T-cell (primary cell): ENCODE data around the gene PPEF2. TPM values are rescaled to one million over a fixed set of nuclear protein-coding genes. Genes with fewer than 3 reads are reported as not detected.

Experiments used
- ATAC-seq, 4 experiments: fragments of 200-7000 bp in 3 of 4; fragments of 150-1000 bp in 1 of 4; cut with Tn5 transposase; replicated peaks in 1 of 4; 1 replicate in 3 of 4; 2 replicates in 1 of 4; pipeline ENCODE4 v1.10.0; 2021; ENCODE audit warnings: moderate library complexity in 3 of 4, mild to moderate bottlenecking in 2 of 4, moderate number of reproducible peaks in 1 of 4
- CTCF ChIA-PET, 2 donors: fragments of 300-600 bp; sonication (Branson Sonifier 250); formaldehyde crosslinking; loops; one replicate each; lab custom pipeline; 2022; ENCODE audit warnings: antibody characterized with exemption in 2 of 2; lab: Charles Lee
- POLR2A ChIA-PET, 2 donors: fragments of 300-600 bp; sonication (Branson Sonifier 250); formaldehyde crosslinking; loops; one replicate each; lab custom pipeline; 2022; ENCODE audit warnings: antibody characterized with exemption in 2 of 2; lab: Charles Lee
- DNase-seq, 35 experiments: peaks; one replicate each; pipeline versions ENCODE4 v3.0.0 to v3.0.0-alpha.2; 2013 to 2023
- H3K27ac ChIP-seq: one replicate; pipeline ENCODE4 v1.5.1; 2013; ENCODE audit warnings: low read length
- H3K27me3 ChIP-seq, 2 experiments: replicated peaks in 1 of 2; 1 replicate in 1 of 2; 2 replicates in 1 of 2; pipeline versions ENCODE4 v1.6.1 to v1.7.0; 2013; ENCODE audit warnings: low read length in 1 of 2, mixed read lengths in 1 of 2; ENCODE audit not compliant: control insufficient read depth in 2 of 2, insufficient read depth in 2 of 2; ENCODE audit errors: extremely low read depth in 1 of 2
- H3K36me3 ChIP-seq, 2 donors: 1 replicate in 1 of 2; 2 replicates in 1 of 2; pipeline versions ENCODE4 v1.6.1 to v1.7.0; 2013; ENCODE audit warnings: low read length in 1 of 2; ENCODE audit not compliant: control insufficient read depth in 2 of 2, insufficient read depth in 1 of 2; ENCODE audit errors: extremely low read depth in 1 of 2
- H3K4me1 ChIP-seq, 2 experiments: 1 replicate in 1 of 2; 2 replicates in 1 of 2; pipeline versions ENCODE4 v1.6.1 to v1.7.0; 2013; ENCODE audit warnings: low read length in 2 of 2, mixed read lengths in 1 of 2; ENCODE audit not compliant: insufficient read depth in 2 of 2, control insufficient read depth in 1 of 2; ENCODE audit errors: extremely low read depth in 1 of 2
- H3K4me3 ChIP-seq, 2 donors: 1 replicate in 1 of 2; 2 replicates in 1 of 2; pipeline versions ENCODE4 v1.5.1 to v1.7.0; 2013; ENCODE audit warnings: mild to moderate bottlenecking in 2 of 2, low read length in 1 of 2, moderate library complexity in 1 of 2; ENCODE audit not compliant: control insufficient read depth in 1 of 2; ENCODE audit errors: extremely low read depth in 1 of 2
- H3K9me3 ChIP-seq: 2 replicates; pipeline ENCODE4 v1.7.0; 2013
- H3K27ac Mint-ChIP-seq, 2 donors: one replicate each; pipeline ENCODE4 v1.8.0; 2020 to 2021; ENCODE audit warnings: mild to moderate bottlenecking in 2 of 2, mixed read lengths in 2 of 2
- H3K27me3 Mint-ChIP-seq, 2 donors: one replicate each; pipeline ENCODE4 v1.8.0; 2021 to 2022; ENCODE audit warnings: mixed read lengths in 2 of 2
- H3K36me3 Mint-ChIP-seq: one replicate; pipeline ENCODE4 v1.8.0; 2021; ENCODE audit warnings: mixed read lengths
- H3K4me1 Mint-ChIP-seq, 3 donors: one replicate each; pipeline ENCODE4 v1.8.0; 2020 to 2022; ENCODE audit warnings: mixed read lengths in 3 of 3, mild to moderate bottlenecking in 1 of 3
- H3K4me3 Mint-ChIP-seq, 3 donors: one replicate each; pipeline ENCODE4 v1.8.0; 2020 to 2022; ENCODE audit warnings: mild to moderate bottlenecking in 3 of 3, mixed read lengths in 3 of 3, moderate library complexity in 3 of 3
- H3K9me3 Mint-ChIP-seq, 3 donors: one replicate each; pipeline ENCODE4 v1.8.0; 2020 to 2022; ENCODE audit warnings: mixed read lengths in 3 of 3
- WGBS: methylation state at CpG from one replicate; pipeline ENCODE4 v1.1.5; 2013; ENCODE audit warnings: missing lambda C conversion rate; ENCODE audit not compliant: insufficient coverage; 5-methylcytosine and 5-hydroxymethylcytosine counted together
- total RNA-seq, 35 experiments: library from RNA in 6 of 35; stranded (reverse) in 6 of 35; fragments of 120-200 nt in 1 of 35; gene quantifications; one replicate each; pipeline versions ENCODE4 v1.2.1 to v1.2.4 and lab custom pipeline; 2013 to 2026

PPEF2 gene
- total RNA-seq, 5 donors from 2014 or later (not counting 1 experiment from before 2014, with no cell fraction given) = 0.25 to 1.1 (median 0.50) TPM

DNA sequence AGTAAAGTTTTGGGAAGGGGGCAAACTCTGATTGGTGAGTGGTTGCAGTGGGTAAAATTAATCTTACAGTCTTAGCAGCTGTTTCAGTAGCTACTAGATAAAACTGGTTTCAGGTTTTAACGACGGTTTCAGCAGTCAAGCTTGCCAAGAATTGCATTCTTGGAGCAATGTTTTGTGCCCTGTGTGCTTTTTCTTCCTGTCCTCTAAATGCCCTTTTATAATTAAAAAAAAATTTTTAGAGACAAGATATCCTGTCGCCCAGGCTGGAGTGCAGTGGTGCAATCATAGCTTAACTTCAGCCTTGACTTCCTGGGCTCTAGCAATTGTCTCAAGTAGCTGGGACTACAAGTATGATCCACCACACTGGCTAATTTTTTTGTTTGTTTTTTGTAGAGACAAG is 6.3 kb upstream of the PPEF2 start:
- Mint-ChIP-seq H3K27me3 (no peaks in the 10 kb centered on the region), H3K4me1 (no peaks in the 10 kb centered on the region), H3K4me3 (no peak overlapping the region), H3K36me3 (peaks cover 30% of the 10 kb centered on the region), H3K9me3 (peaks cover 6 to 9% (median 6%) of the 10 kb centered on the region in 3 donors), H3K27ac (no peak overlapping the region)
- H3K4me1 ChIP-seq = no peaks in the 10 kb centered on the region
- H3K36me3 ChIP-seq = peaks cover 0 to 5% of the 10 kb centered on the region in 2 donors
- H3K9me3 ChIP-seq = no peaks in the 10 kb centered on the region
- POLR2A ChIA-PET = no interaction called here
- no peak overlapping the region for H3K27ac ChIP-seq
- DNase-seq = no peak
- no CpG with 5 or more reads among the region's 3 CpGs for WGBS
- H3K27me3 ChIP-seq = peaks cover 0 to 3% of the 10 kb centered on the region in 2 experiments
- no peak overlapping the region for H3K4me3 ChIP-seq
- no peak for ATAC-seq
- CTCF ChIA-PET = interaction anchor here (0.6 to 1.5 kb wide), 3 partner anchors 13 to 143 kb away, joined by 3 to 5 read pairs (median 5); no protein-coding TSS in a partner anchor

GRCh38 chr4:75907966-75908365 is 5.7 kb upstream of the PPEF2 start:
- H3K27me3 ChIP-seq = peaks cover 0 to 5% of the 10 kb centered on the region in 2 experiments
- no peaks in the 10 kb centered on the region for H3K4me1 Mint-ChIP-seq
- H3K9me3 ChIP-seq = no peaks in the 10 kb centered on the region
- peaks cover 6 to 9% (median 6%) of the 10 kb centered on the region in 3 donors for H3K9me3 Mint-ChIP-seq
- DNase-seq = no peak
- no peaks in the 10 kb centered on the region for H3K4me1 ChIP-seq
- ChIA-PET POLR2A (no interaction called here), CTCF (interaction anchor here (0.6 to 1.5 kb wide), 5 partner anchors 7 to 113 kb away, joined by 3 to 9 read pairs (median 4); no protein-coding TSS in a partner anchor)
- WGBS = 83% methylated on average over 1 of the region's 3 CpGs
- no peak for ATAC-seq
- peaks cover 24% of the 10 kb centered on the region for H3K36me3 Mint-ChIP-seq
- no peak overlapping the region for H3K27ac Mint-ChIP-seq
- H3K4me3 ChIP-seq = no peak overlapping the region
- no peak overlapping the region for H3K4me3 Mint-ChIP-seq
- H3K36me3 ChIP-seq = peaks cover 0 to under 1% of the 10 kb centered on the region in 2 donors
- no peaks in the 10 kb centered on the region for H3K27me3 Mint-ChIP-seq
- no peak overlapping the region for H3K27ac ChIP-seq

DNA sequence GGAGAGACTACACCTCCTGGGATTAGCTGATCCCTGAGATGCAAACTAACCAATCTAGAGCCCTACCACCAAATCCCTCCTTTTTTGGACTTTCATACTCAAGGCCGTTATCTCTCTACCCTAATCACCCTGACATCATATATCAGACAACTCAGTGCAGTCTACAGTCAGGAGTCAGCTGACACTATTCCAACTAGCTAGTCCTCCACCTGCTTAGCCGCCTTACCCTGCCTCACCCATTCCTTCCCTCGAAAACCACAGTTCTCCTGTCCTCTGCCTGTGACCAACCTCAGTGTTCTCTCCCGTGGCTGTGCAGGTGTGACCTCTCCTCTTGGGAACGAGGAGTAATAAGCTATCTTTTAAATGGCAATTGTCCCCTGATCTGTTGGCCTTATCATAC is 1.8 kb upstream of the PPEF2 start:
- no peak for ATAC-seq
- Mint-ChIP-seq H3K9me3 (no peaks in the 10 kb centered on the region), H3K36me3 (no peaks in the 10 kb centered on the region), H3K27me3 (no peaks in the 10 kb centered on the region), H3K4me3 (no peak overlapping the region), H3K4me1 (no peaks in the 10 kb centered on the region), H3K27ac (no peak overlapping the region)
- POLR2A ChIA-PET = no interaction called here
- no peak for DNase-seq
- no peaks in the 10 kb centered on the region for H3K36me3 ChIP-seq
- H3K27me3 ChIP-seq = peaks cover 0 to 5% of the 10 kb centered on the region in 2 experiments
- CTCF ChIA-PET = interaction anchor here (0.6 to 1.8 kb wide), 4 partner anchors 8 to 155 kb away, joined by 3 to 9 read pairs (median 4); no protein-coding TSS in a partner anchor
- H3K4me3 ChIP-seq = no peak overlapping the region
- 80% methylated on average over 1 of the region's 5 CpGs for WGBS
- H3K9me3 ChIP-seq = no peaks in the 10 kb centered on the region
- no peak overlapping the region for H3K27ac ChIP-seq
- no peaks in the 10 kb centered on the region for H3K4me1 ChIP-seq

DNA sequence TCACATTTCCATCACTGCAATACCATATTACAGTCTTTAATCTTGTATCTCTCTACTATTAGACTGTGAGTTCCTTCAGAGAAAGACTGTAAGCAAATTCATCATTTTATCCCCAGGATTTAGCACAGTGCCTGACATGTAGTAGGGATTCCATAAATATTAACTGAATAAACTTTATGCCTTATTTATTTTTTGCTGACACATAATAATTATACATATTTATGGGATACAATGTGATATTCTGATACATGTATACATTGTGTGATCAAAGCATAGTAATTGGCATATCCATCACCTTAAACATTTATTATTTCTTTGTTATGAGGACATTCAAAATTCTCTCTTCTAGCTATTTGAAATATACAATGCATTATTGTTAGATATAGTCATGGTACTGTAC is 3.7 kb downstream of the PPEF2 start:
- peaks cover 0 to 2% (median 0%) of the 10 kb centered on the region in 3 donors for H3K9me3 Mint-ChIP-seq
- H3K4me1 ChIP-seq = no peaks in the 10 kb centered on the region
- peaks cover 0 to 2% of the 10 kb centered on the region in 2 experiments for H3K27me3 ChIP-seq
- no peak for ATAC-seq
- H3K9me3 ChIP-seq = no peaks in the 10 kb centered on the region
- H3K4me3 Mint-ChIP-seq = no peak overlapping the region
- DNase-seq = no peak
- H3K36me3 Mint-ChIP-seq = no peaks in the 10 kb centered on the region
- ChIA-PET POLR2A (no interaction called here), CTCF (interaction anchor here in 1 of 2 donors (0.6 kb wide), 1 partner anchor 9 kb away, joined by 4 read pairs; no protein-coding TSS in a partner anchor)
- no peak overlapping the region for H3K27ac Mint-ChIP-seq
- no peaks in the 10 kb centered on the region for H3K27me3 Mint-ChIP-seq
- no peaks in the 10 kb centered on the region for H3K4me1 Mint-ChIP-seq
- H3K4me3 ChIP-seq = no peak overlapping the region
- no peaks in the 10 kb centered on the region for H3K36me3 ChIP-seq
- H3K27ac ChIP-seq = no peak overlapping the region

GRCh38 chr4:75895744-75896314 is 6.4 kb downstream of the PPEF2 start:
- POLR2A ChIA-PET = no interaction called here
- Histone ChIP-seq H3K27ac (no peak overlapping the region), H3K4me3 (no peak overlapping the region), H3K9me3 (no peaks in the 10 kb centered on the region), H3K36me3 (no peaks in the 10 kb centered on the region), H3K27me3 (no peaks in the 10 kb centered on the region), H3K4me1 (no peaks in the 10 kb centered on the region)
- 29% methylated on average over 1 of the region's 4 CpGs for WGBS
- DNase-seq (peak in 4 of 35 experiments; percentile 1 to 72 (median 8)), ATAC-seq (peak in 2 of 4 experiments; percentile 56 to 57)
- Mint-ChIP-seq H3K27me3 (no peaks in the 10 kb centered on the region), H3K27ac (no peak overlapping the region), H3K4me3 (no peak overlapping the region), H3K4me1 (no peaks in the 10 kb centered on the region), H3K36me3 (no peaks in the 10 kb centered on the region), H3K9me3 (peaks cover 0 to 2% (median 0%) of the 10 kb centered on the region in 3 donors)
- CTCF ChIA-PET = interaction anchor here (0.6 to 3.3 kb wide), 25 partner anchors 8 to 447 kb away, joined by 3 to 12 read pairs (median 4); no protein-coding TSS in a partner anchor

DNA sequence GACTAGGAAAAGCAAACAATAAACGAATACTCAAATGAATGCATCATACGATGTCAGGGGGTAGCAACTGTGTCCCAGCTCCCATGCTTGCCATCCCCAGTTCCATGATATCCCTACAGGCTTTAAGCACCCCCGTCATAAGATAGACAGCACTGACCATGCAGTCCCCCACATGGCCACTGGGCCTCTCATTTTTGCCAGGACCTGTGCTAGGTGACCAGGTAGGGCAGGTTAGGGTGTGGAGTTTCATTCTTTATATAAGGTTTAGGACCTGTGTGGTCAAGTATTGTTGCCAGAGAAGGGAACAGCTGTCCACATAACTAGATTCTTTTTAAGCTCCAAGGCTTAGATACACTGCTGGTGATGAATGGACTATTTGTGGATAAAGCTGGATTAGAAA is 9.7 kb downstream of the PPEF2 start:
- Mint-ChIP-seq H3K9me3 (no peaks in the 10 kb centered on the region), H3K27me3 (peaks cover 0 to 11% of the 10 kb centered on the region in 2 donors), H3K36me3 (no peaks in the 10 kb centered on the region), H3K27ac (no peak overlapping the region), H3K4me1 (no peaks in the 10 kb centered on the region), H3K4me3 (no peak overlapping the region)
- no peak for ATAC-seq
- POLR2A ChIA-PET = no interaction called here
- Histone ChIP-seq H3K4me3 (no peak overlapping the region), H3K9me3 (no peaks in the 10 kb centered on the region), H3K4me1 (no peaks in the 10 kb centered on the region), H3K36me3 (no peaks in the 10 kb centered on the region), H3K27ac (no peak overlapping the region), H3K27me3 (no peaks in the 10 kb centered on the region)
- WGBS = no CpG with 5 or more reads among the region's 3 CpGs
- DNase-seq = no peak
- CTCF ChIA-PET = interaction anchor here in 1 of 2 donors (0.6 kb wide), 1 partner anchor 158 kb away, joined by 4 read pairs; no protein-coding TSS in a partner anchor
